HepG2 (cell line): ENCODE data around the gene FLG2.

Experiments used
- MAX ChIP-seq: IDR thresholded peaks from 2 replicates; pipeline ENCODE4 v1.6.1; 2012; ENCODE audit warnings: inconsistent platforms
- MAZ ChIP-seq, 2 experiments: sonication (generic) in 1 of 2; formaldehyde crosslinking in 1 of 2; IDR thresholded peaks; 2 replicates each; pipeline versions ENCODE4 v1.5.0 to v1.6.1; 2012 to 2020; ENCODE audit warnings: low read depth in 2 of 2, mild to moderate bottlenecking in 2 of 2, borderline replicate concordance in 1 of 2, improper control_type of control experiment in 1 of 2, low read length in 1 of 2, missing genetic modification reagents in 1 of 2, moderate library complexity in 1 of 2
- MZF1 ChIP-seq: sonication (generic); formaldehyde crosslinking; IDR thresholded peaks from 2 replicates; pipeline ENCODE4 v1.8.1; 2023; ENCODE audit warnings: mild to moderate bottlenecking, missing genetic modification reagents, borderline replicate concordance
- NFYB ChIP-seq: sonication (generic); formaldehyde crosslinking; IDR thresholded peaks from 2 replicates; pipeline ENCODE4 v1.4.0; 2020; ENCODE audit warnings: missing genetic modification reagents
- PHF8 ChIP-seq: sonication (generic); formaldehyde crosslinking; IDR thresholded peaks from 2 replicates; pipeline ENCODE4 v1.5.0; 2020; ENCODE audit warnings: missing genetic modification reagents
- SETDB1 ChIP-seq: sonication (generic); formaldehyde crosslinking; IDR thresholded peaks from 2 replicates; pipeline ENCODE4 v1.5.1; 2020; ENCODE audit warnings: missing genetic modification reagents, mild to moderate bottlenecking, borderline replicate concordance
- SIN3A ChIP-seq: IDR thresholded peaks from 2 replicates; pipeline ENCODE4 v1.6.1; 2011; ENCODE audit warnings: low read depth, mild to moderate bottlenecking, control low read depth, low read length, borderline replicate concordance
- SMARCE1 ChIP-seq: fragments of 450-650 bp; IDR thresholded peaks from 2 replicates; pipeline ENCODE4 v1.6.1; 2017; ENCODE audit warnings: borderline replicate concordance
- SRF ChIP-seq: IDR thresholded peaks from 2 replicates; pipeline ENCODE4 v1.6.1; 2011; ENCODE audit warnings: mild to moderate bottlenecking, low read depth, low read length, moderate library complexity
- ZNF549 ChIP-seq: sonication (generic); formaldehyde crosslinking; IDR thresholded peaks from 2 replicates; pipeline ENCODE4 v1.5.0; 2020; ENCODE audit warnings: missing genetic modification reagents
- ZNF674 ChIP-seq: sonication (generic); formaldehyde crosslinking; IDR thresholded peaks from 2 replicates; pipeline ENCODE4 v1.5.0; 2020; ENCODE audit warnings: low read depth, mild to moderate bottlenecking, missing genetic modification reagents
- ZSCAN29 ChIP-seq: sonication (generic); formaldehyde crosslinking; conservative IDR thresholded peaks from 2 replicates; pipeline ENCODE4 v1.4.0; 2020; ENCODE audit warnings: mild to moderate bottlenecking, missing genetic modification reagents
- TF ChIP-seq, protein P1 (sequence below): sonication (generic); formaldehyde crosslinking; IDR thresholded peaks from 2 replicates; pipeline ENCODE4 v1.5.0; 2020; ENCODE audit warnings: mild to moderate bottlenecking, missing genetic modification reagents, moderate library complexity
- TF ChIP-seq, protein P2 (sequence below): sonication (generic); formaldehyde crosslinking; IDR thresholded peaks from 2 replicates; pipeline ENCODE4 v1.9.0; 2022; ENCODE audit warnings: missing genetic modification reagents, mild to moderate bottlenecking, borderline replicate concordance

DNA sequence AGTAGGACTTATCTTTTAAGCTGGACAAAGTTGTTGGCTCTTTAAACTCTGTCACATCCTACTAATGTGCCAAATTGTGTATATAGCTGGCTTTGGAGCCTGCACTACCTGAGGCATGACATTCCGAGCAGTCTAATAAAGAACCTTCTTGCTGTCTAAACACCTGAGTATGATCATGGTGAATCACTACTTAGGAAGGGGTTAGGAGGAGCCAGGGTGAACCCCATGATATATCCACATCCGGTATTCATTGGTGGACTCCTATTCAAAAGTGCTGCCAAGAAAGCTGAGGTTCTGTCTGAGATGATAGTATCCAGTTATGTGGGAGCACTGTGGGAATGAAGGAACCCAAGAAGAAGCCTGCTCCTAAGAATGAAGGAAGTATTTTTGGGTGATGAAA, 27.1 kb upstream of the FLG2 start:
- TF ChIP-seq, protein P1, sequence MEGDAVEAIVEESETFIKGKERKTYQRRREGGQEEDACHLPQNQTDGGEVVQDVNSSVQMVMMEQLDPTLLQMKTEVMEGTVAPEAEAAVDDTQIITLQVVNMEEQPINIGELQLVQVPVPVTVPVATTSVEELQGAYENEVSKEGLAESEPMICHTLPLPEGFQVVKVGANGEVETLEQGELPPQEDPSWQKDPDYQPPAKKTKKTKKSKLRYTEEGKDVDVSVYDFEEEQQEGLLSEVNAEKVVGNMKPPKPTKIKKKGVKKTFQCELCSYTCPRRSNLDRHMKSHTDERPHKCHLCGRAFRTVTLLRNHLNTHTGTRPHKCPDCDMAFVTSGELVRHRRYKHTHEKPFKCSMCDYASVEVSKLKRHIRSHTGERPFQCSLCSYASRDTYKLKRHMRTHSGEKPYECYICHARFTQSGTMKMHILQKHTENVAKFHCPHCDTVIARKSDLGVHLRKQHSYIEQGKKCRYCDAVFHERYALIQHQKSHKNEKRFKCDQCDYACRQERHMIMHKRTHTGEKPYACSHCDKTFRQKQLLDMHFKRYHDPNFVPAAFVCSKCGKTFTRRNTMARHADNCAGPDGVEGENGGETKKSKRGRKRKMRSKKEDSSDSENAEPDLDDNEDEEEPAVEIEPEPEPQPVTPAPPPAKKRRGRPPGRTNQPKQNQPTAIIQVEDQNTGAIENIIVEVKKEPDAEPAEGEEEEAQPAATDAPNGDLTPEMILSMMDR (CRISPR knock-in tag), result no peak
- TF ChIP-seq SMARCE1 (no peak), ZNF549 (no peak), ZNF674 (CRISPR knock-in tag) (no peak), NFYB (CRISPR knock-in tag) (no peak), SETDB1 (no peak), SIN3A (no peak), MAX (no peak), PHF8 (CRISPR knock-in tag) (no peak), SRF (no peak), MZF1 (CRISPR knock-in tag) (no peak), MAZ (IDR thresholded peaks at IDR 0.05; ENCODE audit: borderline replicate concordance, low read depth, low read length) (no peak), MAZ (CRISPR knock-in tag; IDR thresholded peaks at IDR 0.05; ENCODE audit: low read depth) (no peak), ZSCAN29 (CRISPR knock-in tag) (no peak)
- TF ChIP-seq, protein P2, sequence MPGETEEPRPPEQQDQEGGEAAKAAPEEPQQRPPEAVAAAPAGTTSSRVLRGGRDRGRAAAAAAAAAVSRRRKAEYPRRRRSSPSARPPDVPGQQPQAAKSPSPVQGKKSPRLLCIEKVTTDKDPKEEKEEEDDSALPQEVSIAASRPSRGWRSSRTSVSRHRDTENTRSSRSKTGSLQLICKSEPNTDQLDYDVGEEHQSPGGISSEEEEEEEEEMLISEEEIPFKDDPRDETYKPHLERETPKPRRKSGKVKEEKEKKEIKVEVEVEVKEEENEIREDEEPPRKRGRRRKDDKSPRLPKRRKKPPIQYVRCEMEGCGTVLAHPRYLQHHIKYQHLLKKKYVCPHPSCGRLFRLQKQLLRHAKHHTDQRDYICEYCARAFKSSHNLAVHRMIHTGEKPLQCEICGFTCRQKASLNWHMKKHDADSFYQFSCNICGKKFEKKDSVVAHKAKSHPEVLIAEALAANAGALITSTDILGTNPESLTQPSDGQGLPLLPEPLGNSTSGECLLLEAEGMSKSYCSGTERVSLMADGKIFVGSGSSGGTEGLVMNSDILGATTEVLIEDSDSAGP (CRISPR knock-in tag), result no peak
